Measurements from ENCODE around the gene TPRN. TPM values are rescaled to one million over a fixed set of nuclear protein-coding genes. Genes with fewer than 3 reads are reported as not detected.

The TPRN gene
- polyA plus RNA-seq, 1 experiment = 2.8 TPM

DNA sequence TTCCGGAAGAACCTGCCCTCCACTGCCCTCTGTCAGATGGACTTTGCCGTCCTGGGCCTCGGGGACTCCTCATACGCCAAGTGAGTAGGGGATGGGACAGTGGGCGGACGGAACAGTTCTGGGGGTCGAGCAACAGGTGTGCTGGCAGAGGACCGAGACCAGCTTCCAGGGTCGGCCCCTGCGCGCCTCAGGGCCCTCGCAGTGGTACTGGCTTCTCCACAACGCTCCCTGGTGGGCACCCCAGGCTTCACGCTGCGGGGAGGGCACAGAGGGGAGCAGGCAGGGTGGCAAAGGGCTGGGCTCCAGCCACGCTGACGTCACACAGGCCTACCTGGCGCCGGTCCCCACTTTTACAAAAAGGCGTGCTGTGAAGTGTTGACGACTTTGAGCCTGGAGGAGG, 12.0 kb upstream of the TPRN start:
- CTCF ChIA-PET = no interaction called here
- Histone ChIP-seq H3K27ac (ENCODE audit: low read depth, low read length) (no peak overlapping the region), H3K27me3 (ENCODE audit: control insufficient read depth, insufficient read depth, low read length) (no peaks in the 10 kb centered on the region), H3K4me3 (ENCODE audit: low read depth, low read length) (no peak overlapping the region), H3K9me3 (ENCODE audit: control insufficient read depth, insufficient read depth, low read length) (no peaks in the 10 kb centered on the region; the same call in 1 of the 2 replicates)
- POLR2A ChIA-PET = no interaction called here
- TF ChIP-seq, protein P1, sequence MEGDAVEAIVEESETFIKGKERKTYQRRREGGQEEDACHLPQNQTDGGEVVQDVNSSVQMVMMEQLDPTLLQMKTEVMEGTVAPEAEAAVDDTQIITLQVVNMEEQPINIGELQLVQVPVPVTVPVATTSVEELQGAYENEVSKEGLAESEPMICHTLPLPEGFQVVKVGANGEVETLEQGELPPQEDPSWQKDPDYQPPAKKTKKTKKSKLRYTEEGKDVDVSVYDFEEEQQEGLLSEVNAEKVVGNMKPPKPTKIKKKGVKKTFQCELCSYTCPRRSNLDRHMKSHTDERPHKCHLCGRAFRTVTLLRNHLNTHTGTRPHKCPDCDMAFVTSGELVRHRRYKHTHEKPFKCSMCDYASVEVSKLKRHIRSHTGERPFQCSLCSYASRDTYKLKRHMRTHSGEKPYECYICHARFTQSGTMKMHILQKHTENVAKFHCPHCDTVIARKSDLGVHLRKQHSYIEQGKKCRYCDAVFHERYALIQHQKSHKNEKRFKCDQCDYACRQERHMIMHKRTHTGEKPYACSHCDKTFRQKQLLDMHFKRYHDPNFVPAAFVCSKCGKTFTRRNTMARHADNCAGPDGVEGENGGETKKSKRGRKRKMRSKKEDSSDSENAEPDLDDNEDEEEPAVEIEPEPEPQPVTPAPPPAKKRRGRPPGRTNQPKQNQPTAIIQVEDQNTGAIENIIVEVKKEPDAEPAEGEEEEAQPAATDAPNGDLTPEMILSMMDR (IDR thresholded peaks at IDR 0.05; ENCODE audit: low read depth, low read length) = no peak
- DNase-seq (ENCODE audit: low read depth, low spot score) = no peak

DNA sequence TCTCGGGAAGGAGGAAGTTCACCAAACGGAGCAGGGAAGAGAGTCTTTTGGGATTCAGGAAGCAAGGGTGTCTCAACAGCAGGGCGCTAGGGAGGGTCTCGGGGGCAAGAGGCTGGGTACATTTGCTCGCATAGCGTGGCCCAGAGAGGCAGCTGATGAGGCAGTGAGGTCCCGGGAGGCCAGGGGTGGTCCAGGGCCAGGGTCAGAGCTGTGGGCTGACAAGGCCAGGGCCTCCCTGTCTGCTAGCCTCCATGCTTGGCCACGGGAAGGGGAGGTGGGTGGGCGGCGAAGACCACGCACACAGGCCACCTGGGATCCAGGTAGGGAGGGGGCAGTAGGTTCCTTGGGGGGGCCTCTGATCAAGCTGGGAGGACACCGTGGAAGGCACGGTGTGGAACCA, 11.0 kb upstream of the TPRN start:
- ChIA-PET POLR2A (no interaction called here), CTCF (no interaction called here)
- Histone ChIP-seq H3K9me3 (ENCODE audit: control insufficient read depth, insufficient read depth, low read length) (no peaks in the 10 kb centered on the region; the same call in 1 of the 2 replicates), H3K4me3 (ENCODE audit: low read depth, low read length) (no peak overlapping the region), H3K27ac (ENCODE audit: low read depth, low read length) (no peak overlapping the region), H3K27me3 (ENCODE audit: control insufficient read depth, insufficient read depth, low read length) (no peaks in the 10 kb centered on the region)
- DNase-seq (ENCODE audit: low read depth, low spot score) = no peak
- TF ChIP-seq, protein P1 (IDR thresholded peaks at IDR 0.05; ENCODE audit: low read depth, low read length) = no peak

GRCh38 chr9:137206602-137207001, 6.1 kb upstream of the TPRN start:
- H3K27ac ChIP-seq (ENCODE audit: low read depth, low read length) = peak overlapping the region; percentile 21
- TF ChIP-seq, protein P1 (IDR thresholded peaks at IDR 0.05; ENCODE audit: low read depth, low read length) = no peak
- POLR2A ChIA-PET = no interaction called here
- peak overlapping the region; percentile 97 for H3K4me3 ChIP-seq (ENCODE audit: low read depth, low read length)
- CTCF ChIA-PET = no interaction called here
- H3K27me3 ChIP-seq (ENCODE audit: control insufficient read depth, insufficient read depth, low read length) = no peaks in the 10 kb centered on the region
- no peak for DNase-seq (ENCODE audit: low read depth, low spot score)
- no peaks in the 10 kb centered on the region; the same call in 1 of the 2 replicates for H3K9me3 ChIP-seq (ENCODE audit: control insufficient read depth, insufficient read depth, low read length)

GRCh38 chr9:137205126-137206069, 4.9 kb upstream of the TPRN start, which contains the start of the genes NDOR1 and TMEM203:
Gene NDOR1 (plus strand): TSS chr9:137205700. CDS start chr9:137205778, 78 bp downstream.
Gene TMEM203 (minus strand): TSS chr9:137205648. CDS start chr9:137205414, 234 bp downstream.
- H3K27ac ChIP-seq (ENCODE audit: low read depth, low read length) = peak within 1 kb of the TSS; percentile 39
- no peaks in the 10 kb centered on the region for H3K27me3 ChIP-seq (ENCODE audit: control insufficient read depth, insufficient read depth, low read length)
- H3K4me3 ChIP-seq (ENCODE audit: low read depth, low read length) = peak within 1 kb of the TSS; percentile 97
- TF ChIP-seq, protein P1 (IDR thresholded peaks at IDR 0.05; ENCODE audit: low read depth, low read length) = no peak
- no peak for DNase-seq (ENCODE audit: low read depth, low spot score)
- POLR2A ChIA-PET = interaction anchor here (0.6 to 2.3 kb wide), 6 partner anchors 11 to 119 kb away, joined by 3 to 14 read pairs (median 3); partner anchors contain the start of genes ANAPC2, RNF208, SSNA1 and TUBB4B
- no peaks in the 10 kb centered on the region; the same call in 1 of the 2 replicates for H3K9me3 ChIP-seq (ENCODE audit: control insufficient read depth, insufficient read depth, low read length)
- CTCF ChIA-PET = interaction anchor here (1.7 kb wide), 1 partner anchor 31 kb away, joined by 12 read pairs; no protein-coding TSS in a partner anchor

Measured in AG04450 (cell line).